ENCODE measurements around the gene ROR2.

DNA sequence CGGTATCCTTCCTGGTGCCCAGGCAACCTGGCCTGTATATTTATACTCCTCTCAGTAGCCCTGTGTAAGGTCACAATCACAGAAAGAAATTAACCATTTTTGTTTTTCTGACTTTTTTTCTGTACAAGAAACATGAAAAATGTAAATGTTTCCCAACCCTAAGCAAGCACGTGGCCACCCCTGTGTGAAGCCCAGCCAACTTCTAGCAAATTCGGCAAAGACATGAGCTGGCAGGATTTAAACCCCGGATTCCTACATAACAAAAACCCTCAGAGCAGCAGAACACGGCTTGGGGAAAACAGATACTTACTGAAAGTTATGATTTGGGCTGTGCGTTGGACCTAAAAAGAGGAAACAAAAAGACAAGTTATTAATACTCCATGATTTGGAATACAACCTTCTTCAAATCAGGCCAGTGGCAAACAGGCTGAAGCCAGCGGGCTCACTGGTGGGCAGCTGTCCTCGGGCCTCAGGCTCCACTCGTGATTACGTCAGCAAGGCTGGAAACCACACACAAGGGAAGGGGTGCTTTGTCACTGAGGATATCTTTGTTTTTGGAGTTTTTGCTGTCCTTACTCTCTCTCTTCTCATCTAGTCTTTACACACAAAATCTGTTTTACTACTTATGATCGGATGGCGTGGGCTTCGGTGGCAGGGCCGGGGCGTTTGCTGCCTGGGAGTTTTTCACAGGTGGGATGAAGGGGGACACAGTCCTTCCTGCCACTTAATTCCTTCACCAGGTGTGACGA lies 194.1 kb downstream of the ROR2 start:
- TF ChIP-seq EZH2 (IDR thresholded peaks at IDR 0.05; ENCODE audit: insufficient read depth, poor library complexity, severe bottlenecking) (no peak), EZH2phosphoT487 (IDR thresholded peaks at IDR 0.05; ENCODE audit: insufficient read depth, low read depth) (no peak)

Data from GM23248 (cell line).